GM18498 (cell line): ENCODE results near the gene SORBS1.

Source experiments
- ATAC-seq: cut with Tn5 transposase; IDR thresholded peaks from one replicate; pipeline ENCODE4 v1.9.1; 2021; ENCODE audit warnings: mild to moderate bottlenecking, moderate library complexity; ENCODE audit not compliant: unreplicated experiment

The SORBS1 gene

GRCh38 chr10:95517536-95518454 is 43.4 kb downstream of the SORBS1 start:
- no peak for ATAC-seq

- no peak for ATAC-seq
These were observed 44.3 kb downstream of the SORBS1 start for GRCh38 chr10:95516774-95517373.

- ATAC-seq = no peak
These were observed 47.2 kb downstream of the SORBS1 start for GRCh38 chr10:95513941-95514392.

- no peak for ATAC-seq
These were observed 48.1 kb downstream of the SORBS1 start for GRCh38 chr10:95513008-95513589.

- ATAC-seq = no peak
These were observed 49.9 kb downstream of the SORBS1 start for GRCh38 chr10:95511314-95511713.

GRCh38 chr10:95509251-95509650 is 51.9 kb downstream of the SORBS1 start:
- no peak for ATAC-seq

- ATAC-seq = no peak
These were observed 52.4 kb downstream of the SORBS1 start for GRCh38 chr10:95508730-95509129.

- ATAC-seq = no peak
These were observed 55.0 kb downstream of the SORBS1 start for GRCh38 chr10:95506056-95506737.

- no peak for ATAC-seq
These were observed 55.5 kb downstream of the SORBS1 start for GRCh38 chr10:95505641-95506040.

GRCh38 chr10:95505084-95505610 is 56.0 kb downstream of the SORBS1 start:
- no peak for ATAC-seq

- ATAC-seq = no peak
These were observed 56.9 kb downstream of the SORBS1 start for GRCh38 chr10:95504246-95504691.

- ATAC-seq = no peak
These were observed 57.6 kb downstream of the SORBS1 start for GRCh38 chr10:95503526-95503925.

- ATAC-seq = no peak
These were observed 58.2 kb downstream of the SORBS1 start for GRCh38 chr10:95503001-95503400.

- no peak for ATAC-seq
These were observed 58.8 kb downstream of the SORBS1 start for GRCh38 chr10:95502377-95502776.

- ATAC-seq = no peak
These were observed 59.7 kb downstream of the SORBS1 start for GRCh38 chr10:95501203-95502094.

- no peak for ATAC-seq
These were observed 60.5 kb downstream of the SORBS1 start for GRCh38 chr10:95500649-95501048.

GRCh38 chr10:95500097-95500496 is 61.1 kb downstream of the SORBS1 start:
- ATAC-seq = no peak

GRCh38 chr10:95499482-95499989 is 61.6 kb downstream of the SORBS1 start:
- ATAC-seq = no peak

- no peak for ATAC-seq
These were observed 64.2 kb downstream of the SORBS1 start for GRCh38 chr10:95496951-95497350.
